CD8-positive, alpha-beta memory T cell (primary cell): ENCODE results near the gene COL8A1. TPM values are rescaled to one million over a fixed set of nuclear protein-coding genes. Genes with fewer than 3 reads are reported as not detected.
"Not testable (repeated sequence)": the region's sequence is repeated elsewhere in the genome, so short reads cannot be mapped to it uniquely, and the experiment has no call there.

Experiments used
- CTCF ChIA-PET: fragments of 350-600 bp; sonication (Branson Sonifier 250); formaldehyde crosslinking; loops from one replicate; lab custom pipeline; 2021; ENCODE audit warnings: antibody characterized with exemption; lab: Charles Lee
- POLR2A ChIA-PET: fragments of 350-600 bp; sonication (Branson Sonifier 250); formaldehyde crosslinking; loops from one replicate; lab custom pipeline; 2021; ENCODE audit warnings: antibody characterized with exemption; lab: Charles Lee
- DNase-seq, 5 donors: peaks; one replicate each; pipeline versions ENCODE4 v3.0.0 to v3.0.0-alpha.2; 2020 to 2022; ENCODE audit warnings: mixed read lengths in 1 of 5
- H3K27ac ChIP-seq: one replicate; pipeline ENCODE4 v1.7.0; 2013; ENCODE audit warnings: low read depth, mild to moderate bottlenecking, low read length, moderate library complexity
- H3K27me3 ChIP-seq: 2 replicates; pipeline ENCODE4 v1.7.0; 2013; ENCODE audit warnings: low read length, mild to moderate bottlenecking; ENCODE audit not compliant: insufficient read depth, poor library complexity, severe bottlenecking
- H3K36me3 ChIP-seq: 2 replicates; pipeline ENCODE4 v1.7.0; 2013; ENCODE audit warnings: mild to moderate bottlenecking, low read length, moderate library complexity; ENCODE audit not compliant: insufficient read depth
- H3K4me1 ChIP-seq: 2 replicates; pipeline ENCODE4 v1.7.0; 2013; ENCODE audit warnings: mild to moderate bottlenecking, low read length, moderate library complexity; ENCODE audit not compliant: insufficient read depth
- H3K4me3 ChIP-seq: 2 replicates; pipeline ENCODE4 v1.7.0; 2013; ENCODE audit warnings: mild to moderate bottlenecking, low read length
- H3K9me3 ChIP-seq: 2 replicates; pipeline ENCODE4 v1.7.0; 2013; ENCODE audit warnings: mild to moderate bottlenecking, low read length
- H3K27ac Mint-ChIP-seq, 8 donors: one replicate each; pipeline ENCODE4 v1.8.0; 2020 to 2021; ENCODE audit warnings: mixed read lengths in 8 of 8, mild to moderate bottlenecking in 6 of 8, inconsistent platforms in 3 of 8, moderate library complexity in 3 of 8
- H3K27me3 Mint-ChIP-seq, 2 donors: one replicate each; pipeline ENCODE4 v1.8.0; 2020 to 2021; ENCODE audit warnings: mixed read lengths in 2 of 2, mild to moderate bottlenecking in 1 of 2, moderate library complexity in 1 of 2
- H3K36me3 Mint-ChIP-seq, 3 donors: one replicate each; pipeline ENCODE4 v1.8.0; 2020 to 2021; ENCODE audit warnings: mixed read lengths in 3 of 3, inconsistent platforms in 1 of 3, mild to moderate bottlenecking in 1 of 3
- H3K4me1 Mint-ChIP-seq, 3 donors: one replicate each; pipeline ENCODE4 v1.8.0; 2020 to 2021; ENCODE audit warnings: mixed read lengths in 3 of 3, inconsistent platforms in 1 of 3, mild to moderate bottlenecking in 1 of 3
- H3K4me3 Mint-ChIP-seq, 7 donors: one replicate each; pipeline ENCODE4 v1.8.0; 2020 to 2021; ENCODE audit warnings: mixed read lengths in 7 of 7, mild to moderate bottlenecking in 6 of 7, moderate library complexity in 4 of 7, inconsistent platforms in 2 of 7
- H3K9me3 Mint-ChIP-seq, 5 donors: one replicate each; pipeline ENCODE4 v1.8.0; 2020 to 2022; ENCODE audit warnings: mixed read lengths in 5 of 5, mild to moderate bottlenecking in 3 of 5, moderate library complexity in 2 of 5, inconsistent platforms in 1 of 5
- polyA plus RNA-seq: library from polyadenylated mRNA; unstranded; fragments of 300-500 nt; fragmentation: Illumina TruSeq; gene quantifications from one replicate; pipeline ENCODE4 v1.2.3, GENCODE V29; 2021
- total RNA-seq, 2 experiments: library from RNA; stranded (reverse); gene quantifications; one replicate each; pipeline ENCODE4 v1.2.3, GENCODE V29; 2021

Gene COL8A1
- total and polyA plus RNA-seq, 3 experiments from 2014 or later, result not detected

- peaks cover 0 to 11% (median 4%) of the 10 kb centered on the region in 3 donors for H3K4me1 Mint-ChIP-seq
- H3K4me3 ChIP-seq, result no peak overlapping the region
- CTCF ChIA-PET, result interaction anchor here (1.0 to 1.7 kb wide), 2 partner anchors 12 to 424 kb away, joined by 3 to 5 read pairs; partner anchors contain the start of gene CMSS1
- H3K27ac ChIP-seq, result no peak overlapping the region
- H3K9me3 ChIP-seq, result no peaks in the 10 kb centered on the region
- no peaks in the 10 kb centered on the region for H3K4me1 ChIP-seq
- no peaks in the 10 kb centered on the region for H3K27me3 Mint-ChIP-seq
- peaks cover 0 to 3% (median 0%) of the 10 kb centered on the region in 3 donors for H3K36me3 Mint-ChIP-seq
- no peaks in the 10 kb centered on the region for H3K36me3 ChIP-seq
- POLR2A ChIA-PET, result no interaction called here
- H3K27ac Mint-ChIP-seq, result no peak overlapping the region
- no peaks in the 10 kb centered on the region for H3K27me3 ChIP-seq
- DNase-seq, result no peak
- no peaks in the 10 kb centered on the region for H3K9me3 Mint-ChIP-seq
- no peak overlapping the region for H3K4me3 Mint-ChIP-seq
Observed at GRCh38 chr3:99829844-99830243, 191.4 kb downstream of the COL8A1 start.

- peaks cover 0 to 5% (median 0%) of the 10 kb centered on the region in 3 donors for H3K4me1 Mint-ChIP-seq
- H3K9me3 Mint-ChIP-seq, result no peaks in the 10 kb centered on the region
- H3K27me3 Mint-ChIP-seq, result no peaks in the 10 kb centered on the region
- H3K27ac Mint-ChIP-seq, result no peak overlapping the region
- H3K27ac ChIP-seq, result no peak overlapping the region
- no peaks in the 10 kb centered on the region for H3K27me3 ChIP-seq
- H3K4me1 ChIP-seq, result no peaks in the 10 kb centered on the region
- H3K4me3 ChIP-seq, result no peak overlapping the region
- ChIA-PET POLR2A (no interaction called here), CTCF (interaction anchor here (2.4 to 3.2 kb wide), 3 partner anchors 10 to 756 kb away, joined by 6 to 18 read pairs (median 8); no protein-coding TSS in a partner anchor)
- H3K9me3 ChIP-seq, result no peaks in the 10 kb centered on the region
- no peaks in the 10 kb centered on the region for H3K36me3 ChIP-seq
- no peak for DNase-seq
- H3K4me3 Mint-ChIP-seq, result no peak overlapping the region
- H3K36me3 Mint-ChIP-seq, result peaks cover 0 to 1% (median 0%) of the 10 kb centered on the region in 3 donors
Observed at GRCh38 chr3:99833617-99834205, 195.3 kb downstream of the COL8A1 start.

- POLR2A ChIA-PET, result no interaction called here
Observed at GRCh38 chr3:99834211-99834957, 196.0 kb downstream of the COL8A1 start.

GRCh38 chr3:99836681-99837080 is 198.3 kb downstream of the COL8A1 start:
- no peaks in the 10 kb centered on the region for H3K27me3 Mint-ChIP-seq

More at GRCh38 chr3:99834211-99834957, 196.0 kb downstream of the COL8A1 start:
- Mint-ChIP-seq H3K27ac (no peak overlapping the region), H3K4me1 (no peaks in the 10 kb centered on the region), H3K9me3 (no peaks in the 10 kb centered on the region), H3K36me3 (no peaks in the 10 kb centered on the region), H3K4me3 (no peak overlapping the region), H3K27me3 (no peaks in the 10 kb centered on the region)
- no peaks in the 10 kb centered on the region for H3K9me3 ChIP-seq
- H3K27me3 ChIP-seq, result no peaks in the 10 kb centered on the region
- H3K4me3 ChIP-seq, result no peak overlapping the region
- no peak for DNase-seq
- no peaks in the 10 kb centered on the region for H3K4me1 ChIP-seq
- no peaks in the 10 kb centered on the region for H3K36me3 ChIP-seq
- no peak overlapping the region for H3K27ac ChIP-seq
- CTCF ChIA-PET, result interaction anchor here (2.4 to 3.2 kb wide), 3 partner anchors 11 to 755 kb away, joined by 6 to 18 read pairs (median 8); no protein-coding TSS in a partner anchor

GRCh38 chr3:99837715-99838114 is 199.3 kb downstream of the COL8A1 start:
- no peak overlapping the region for H3K27ac Mint-ChIP-seq
- no peaks in the 10 kb centered on the region for H3K27me3 Mint-ChIP-seq
- Histone ChIP-seq H3K4me1 (no peaks in the 10 kb centered on the region), H3K27me3 (no peaks in the 10 kb centered on the region), H3K27ac (no peak overlapping the region), H3K36me3 (no peaks in the 10 kb centered on the region), H3K4me3 (no peak overlapping the region), H3K9me3 (no peaks in the 10 kb centered on the region)
- H3K4me3 Mint-ChIP-seq, result no peak overlapping the region
- no peaks in the 10 kb centered on the region for H3K4me1 Mint-ChIP-seq
- DNase-seq, result no peak
- ChIA-PET POLR2A (no interaction called here), CTCF (no interaction called here)
- H3K36me3 Mint-ChIP-seq, result no peaks in the 10 kb centered on the region
- no peaks in the 10 kb centered on the region for H3K9me3 Mint-ChIP-seq

More at GRCh38 chr3:99836681-99837080, 198.3 kb downstream of the COL8A1 start:
- no peak overlapping the region for H3K4me3 ChIP-seq
- Mint-ChIP-seq H3K36me3 (no peaks in the 10 kb centered on the region), H3K9me3 (no peaks in the 10 kb centered on the region), H3K4me3 (no peak overlapping the region), H3K4me1 (no peaks in the 10 kb centered on the region), H3K27ac (no peak overlapping the region)
- H3K27ac ChIP-seq, result no peak overlapping the region
- CTCF ChIA-PET, result no interaction called here
- H3K27me3 ChIP-seq, result no peaks in the 10 kb centered on the region
- no peak for DNase-seq
- H3K36me3 ChIP-seq, result no peaks in the 10 kb centered on the region
- H3K4me1 ChIP-seq, result no peaks in the 10 kb centered on the region
- POLR2A ChIA-PET, result no interaction called here
- no peaks in the 10 kb centered on the region for H3K9me3 ChIP-seq

GRCh38 chr3:99838755-99839154 is 200.4 kb downstream of the COL8A1 start:
- Histone ChIP-seq H3K4me1 (no peaks in the 10 kb centered on the region), H3K36me3 (no peaks in the 10 kb centered on the region), H3K9me3 (no peaks in the 10 kb centered on the region), H3K27ac (no peak overlapping the region), H3K27me3 (no peaks in the 10 kb centered on the region), H3K4me3 (no peak overlapping the region)
- peaks cover 0 to 4% (median 0%) of the 10 kb centered on the region in 3 donors for H3K4me1 Mint-ChIP-seq
- no peaks in the 10 kb centered on the region for H3K27me3 Mint-ChIP-seq
- no peaks in the 10 kb centered on the region for H3K9me3 Mint-ChIP-seq
- DNase-seq, result no peak
- H3K27ac Mint-ChIP-seq, result no peak overlapping the region
- no peaks in the 10 kb centered on the region for H3K36me3 Mint-ChIP-seq
- ChIA-PET POLR2A (no interaction called here), CTCF (no interaction called here)
- no peak overlapping the region for H3K4me3 Mint-ChIP-seq

GRCh38 chr3:99839613-99840012 is 201.2 kb downstream of the COL8A1 start:
- no peak overlapping the region for H3K4me3 Mint-ChIP-seq
- no peaks in the 10 kb centered on the region for H3K9me3 ChIP-seq
- no peaks in the 10 kb centered on the region for H3K9me3 Mint-ChIP-seq
- H3K4me1 Mint-ChIP-seq, result peaks cover 0 to 4% (median 0%) of the 10 kb centered on the region in 3 donors
- H3K27me3 ChIP-seq, result no peaks in the 10 kb centered on the region
- H3K27me3 Mint-ChIP-seq, result no peaks in the 10 kb centered on the region
- H3K27ac Mint-ChIP-seq, result no peak overlapping the region
- H3K4me1 ChIP-seq, result no peaks in the 10 kb centered on the region
- no peak for DNase-seq
- H3K36me3 ChIP-seq, result no peaks in the 10 kb centered on the region
- H3K27ac ChIP-seq, result no peak overlapping the region
- ChIA-PET CTCF (no interaction called here), POLR2A (no interaction called here)
- H3K4me3 ChIP-seq, result no peak overlapping the region
- no peaks in the 10 kb centered on the region for H3K36me3 Mint-ChIP-seq

- H3K9me3 ChIP-seq, H3K27ac Mint-ChIP-seq, H3K9me3 Mint-ChIP-seq, H3K4me1 ChIP-seq, H3K36me3 ChIP-seq, H3K4me1 Mint-ChIP-seq, H3K27me3 Mint-ChIP-seq, H3K36me3 Mint-ChIP-seq, H3K27me3 ChIP-seq, POLR2A ChIA-PET, DNase-seq, H3K4me3 Mint-ChIP-seq, H3K27ac ChIP-seq, H3K4me3 ChIP-seq: not testable (repeated sequence)
- CTCF ChIA-PET, result interaction anchor here (1.5 kb wide), 1 partner anchor 34 kb away, joined by 5 read pairs; no protein-coding TSS in a partner anchor
Observed at GRCh38 chr3:99841949-99842348, 203.6 kb downstream of the COL8A1 start.
